NCI-H2227 (cell line): Measurements from ENCODE around the gene GPR68.

Source experiments
- DNase-seq: peaks from one replicate; lab custom pipeline; 2025; ENCODE audit not compliant: unreplicated experiment; lab: John Stamatoyannopoulos, UW

GPR68 gene, protein sequence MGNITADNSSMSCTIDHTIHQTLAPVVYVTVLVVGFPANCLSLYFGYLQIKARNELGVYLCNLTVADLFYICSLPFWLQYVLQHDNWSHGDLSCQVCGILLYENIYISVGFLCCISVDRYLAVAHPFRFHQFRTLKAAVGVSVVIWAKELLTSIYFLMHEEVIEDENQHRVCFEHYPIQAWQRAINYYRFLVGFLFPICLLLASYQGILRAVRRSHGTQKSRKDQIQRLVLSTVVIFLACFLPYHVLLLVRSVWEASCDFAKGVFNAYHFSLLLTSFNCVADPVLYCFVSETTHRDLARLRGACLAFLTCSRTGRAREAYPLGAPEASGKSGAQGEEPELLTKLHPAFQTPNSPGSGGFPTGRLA

GRCh38 chr14:91244501-91244901 lies at the start of gene GPR68:
Gene GPR68 (minus strand): TSS chr14:91244704. CDS start chr14:91235050, 9,654 bp downstream.
- peak; percentile 68 for DNase-seq

- DNase-seq, result no peak
Observed at GRCh38 chr14:91294153-91294552, 49.6 kb upstream of the GPR68 start.

DNA sequence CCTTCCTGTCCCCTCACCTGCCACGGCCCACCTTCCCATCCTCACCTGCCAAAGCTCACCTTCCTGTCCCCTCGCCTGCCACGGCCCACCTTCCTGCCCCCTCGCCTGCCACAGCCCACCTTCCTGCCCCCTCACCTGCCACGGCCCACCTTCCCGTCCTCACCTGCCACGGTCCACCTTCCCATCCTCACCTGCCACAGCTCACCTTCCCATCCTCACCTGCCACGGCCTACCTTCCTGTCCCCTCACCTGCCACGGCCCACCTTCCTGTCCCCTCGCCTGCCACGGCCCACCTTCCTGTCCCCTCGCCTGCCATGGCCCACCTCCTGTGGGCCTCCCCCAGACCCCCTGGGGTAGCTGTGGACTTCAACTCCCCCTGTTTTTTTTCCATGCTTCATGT lies 48.8 kb upstream of the GPR68 start:
- no peak for DNase-seq

GRCh38 chr14:91292491-91292890 lies 48.0 kb upstream of the GPR68 start:
- no peak for DNase-seq

DNA sequence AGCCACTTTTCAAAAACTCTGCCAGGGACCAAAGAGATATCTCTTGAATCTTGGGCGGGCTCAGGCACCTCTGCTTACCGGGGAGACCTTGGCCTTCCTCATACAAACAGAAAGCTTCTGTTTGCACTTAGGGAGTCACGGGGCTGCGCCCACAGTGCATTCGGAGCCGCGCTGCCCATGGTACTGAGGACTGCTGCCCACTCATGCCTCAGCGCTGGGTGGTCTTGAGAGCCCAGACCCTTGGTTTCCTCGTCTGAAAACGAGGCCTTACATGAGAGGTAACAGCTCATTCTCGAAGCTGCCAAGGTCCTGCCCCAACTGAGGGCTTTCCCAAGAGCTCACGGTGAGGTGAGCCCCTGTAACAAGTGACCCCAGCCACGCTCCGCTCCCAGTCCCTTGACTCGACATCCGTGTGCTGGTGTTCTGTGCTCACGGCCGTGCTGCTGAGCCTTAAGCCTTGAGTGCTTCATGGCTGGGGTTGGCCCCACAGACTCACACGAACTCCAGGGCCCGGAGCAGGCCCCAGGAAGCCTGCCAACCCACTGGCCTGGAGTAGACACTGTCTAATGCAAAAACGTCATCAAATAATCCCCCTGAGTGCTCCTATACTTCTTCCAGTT lies 47.4 kb upstream of the GPR68 start:
- no peak for DNase-seq

DNA sequence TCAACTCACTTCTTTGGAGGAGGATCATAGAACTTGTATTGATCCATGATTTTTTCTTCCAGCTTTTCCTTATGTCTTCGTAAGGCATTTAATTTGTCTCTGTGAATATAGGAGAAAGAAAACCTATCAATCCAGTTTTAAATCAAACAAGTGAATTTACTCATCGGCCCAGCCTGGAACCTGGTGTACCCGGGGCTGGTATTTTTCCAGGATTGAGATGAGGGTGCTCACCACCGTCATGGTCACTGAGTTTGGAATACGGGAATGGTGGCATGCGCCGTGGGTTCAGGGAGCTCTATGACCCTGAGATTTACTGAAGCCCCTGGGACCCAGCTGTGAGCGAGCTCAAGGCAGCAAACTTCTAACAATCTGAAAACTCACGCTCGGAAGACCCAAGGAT lies 46.5 kb upstream of the GPR68 start:
- no peak for DNase-seq

DNA sequence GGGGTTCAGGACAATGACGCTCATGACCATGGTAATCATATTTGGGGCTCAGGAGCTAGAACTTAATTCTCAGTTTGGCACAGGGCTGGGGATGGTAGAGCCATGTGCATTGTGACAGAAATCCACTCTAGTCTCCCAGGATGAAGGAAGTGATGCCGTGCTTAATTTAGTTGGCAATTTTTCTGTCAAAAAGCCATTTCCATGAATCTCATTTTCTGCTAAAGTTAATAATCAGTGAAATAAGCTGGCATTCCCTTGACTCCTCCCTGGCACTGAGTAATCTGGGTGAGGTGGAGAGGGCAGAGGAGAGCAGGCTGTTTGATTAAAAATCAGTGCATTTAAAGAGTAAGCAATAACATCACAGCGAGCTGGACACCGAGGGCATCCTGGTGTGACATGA lies 45.0 kb upstream of the GPR68 start:
- DNase-seq, result no peak

- no peak for DNase-seq
Observed at GRCh38 chr14:91288876-91289275, 44.4 kb upstream of the GPR68 start.

GRCh38 chr14:91286530-91286937 lies 42.0 kb upstream of the GPR68 start:
- peak; percentile 79 for DNase-seq

DNA sequence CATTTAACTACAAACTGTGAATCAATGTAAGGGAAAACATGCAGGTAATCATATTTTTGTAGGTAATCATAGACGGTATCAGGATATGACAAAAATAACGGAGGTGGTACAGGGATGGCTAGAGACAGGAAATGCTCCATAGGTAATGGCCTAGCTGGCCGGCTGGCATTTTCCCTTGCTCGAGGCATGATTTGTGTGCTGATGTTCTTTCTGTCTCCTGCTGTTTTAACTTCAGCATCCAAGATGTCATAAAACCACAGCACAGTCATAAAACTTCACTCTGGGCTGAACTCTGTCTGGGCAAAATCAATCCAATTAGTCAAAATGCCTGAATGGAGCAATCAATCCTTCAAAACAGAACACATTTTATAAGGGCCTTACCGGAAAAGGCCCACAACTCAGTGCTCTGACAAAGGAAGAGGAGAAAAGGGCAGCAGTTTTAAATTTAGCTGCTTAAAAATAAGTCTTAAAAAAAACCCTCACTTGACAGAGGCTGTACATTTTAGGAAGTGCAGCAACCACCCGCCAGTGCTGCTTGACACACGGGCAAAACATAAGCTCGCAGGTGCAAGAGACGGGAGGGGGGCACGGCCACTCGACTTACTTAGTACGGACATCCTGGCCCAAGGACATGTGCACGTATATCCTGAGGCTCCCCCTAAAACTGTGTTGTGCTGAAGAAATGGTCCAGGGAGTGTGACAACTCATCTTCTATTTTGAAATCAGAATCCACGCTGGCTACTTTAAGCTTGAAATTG lies 40.5 kb upstream of the GPR68 start:
- DNase-seq, result no peak

GRCh38 chr14:91284146-91284790 lies 39.8 kb upstream of the GPR68 start:
- DNase-seq, result no peak

GRCh38 chr14:91283666-91284065 lies 39.2 kb upstream of the GPR68 start:
- DNase-seq, result no peak

- no peak for DNase-seq
Observed at GRCh38 chr14:91282954-91283645, 38.6 kb upstream of the GPR68 start.

DNA sequence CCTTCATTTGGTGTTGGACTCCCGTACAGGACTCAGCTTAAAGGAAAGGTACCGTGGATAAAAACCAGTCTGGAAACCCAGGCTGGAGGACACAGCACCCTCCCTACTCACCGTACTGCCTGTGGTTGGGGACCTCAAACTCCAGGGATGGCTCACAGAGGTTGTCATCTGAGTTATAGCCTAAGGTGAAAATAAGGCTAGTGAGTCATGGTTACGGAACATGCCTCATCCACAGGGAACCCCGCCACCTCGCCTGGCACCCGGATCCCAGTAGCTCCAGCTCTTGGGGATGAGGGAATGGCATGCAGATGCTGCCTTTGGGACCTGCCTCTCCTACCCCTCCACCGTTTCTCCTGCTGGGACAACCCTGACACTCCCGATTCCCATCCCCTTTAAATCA lies 36.8 kb upstream of the GPR68 start:
- no peak for DNase-seq

- no peak for DNase-seq
Observed at GRCh38 chr14:91280129-91280528, 35.6 kb upstream of the GPR68 start.

DNA sequence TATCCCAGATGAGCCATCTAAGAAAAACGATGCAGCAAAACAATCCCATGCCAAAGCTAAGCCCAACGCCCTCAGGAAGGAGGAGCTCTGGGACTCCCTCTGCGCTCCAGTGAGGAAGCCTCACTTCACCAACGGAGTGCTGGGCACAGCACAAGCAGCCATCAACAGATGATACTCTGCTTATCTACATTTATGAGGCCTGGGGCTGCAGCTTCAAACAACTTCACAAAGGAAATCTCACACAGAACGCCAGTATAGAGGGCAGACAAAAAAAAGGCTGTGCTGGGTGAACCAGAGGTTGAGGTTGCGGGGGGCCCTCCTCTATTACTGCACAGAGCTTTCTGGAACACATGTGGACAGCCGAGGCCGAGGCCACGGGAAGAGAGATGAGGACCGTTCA lies 34.9 kb upstream of the GPR68 start:
- no peak for DNase-seq

GRCh38 chr14:91278383-91278715 lies 33.8 kb upstream of the GPR68 start:
- DNase-seq, result no peak

DNA sequence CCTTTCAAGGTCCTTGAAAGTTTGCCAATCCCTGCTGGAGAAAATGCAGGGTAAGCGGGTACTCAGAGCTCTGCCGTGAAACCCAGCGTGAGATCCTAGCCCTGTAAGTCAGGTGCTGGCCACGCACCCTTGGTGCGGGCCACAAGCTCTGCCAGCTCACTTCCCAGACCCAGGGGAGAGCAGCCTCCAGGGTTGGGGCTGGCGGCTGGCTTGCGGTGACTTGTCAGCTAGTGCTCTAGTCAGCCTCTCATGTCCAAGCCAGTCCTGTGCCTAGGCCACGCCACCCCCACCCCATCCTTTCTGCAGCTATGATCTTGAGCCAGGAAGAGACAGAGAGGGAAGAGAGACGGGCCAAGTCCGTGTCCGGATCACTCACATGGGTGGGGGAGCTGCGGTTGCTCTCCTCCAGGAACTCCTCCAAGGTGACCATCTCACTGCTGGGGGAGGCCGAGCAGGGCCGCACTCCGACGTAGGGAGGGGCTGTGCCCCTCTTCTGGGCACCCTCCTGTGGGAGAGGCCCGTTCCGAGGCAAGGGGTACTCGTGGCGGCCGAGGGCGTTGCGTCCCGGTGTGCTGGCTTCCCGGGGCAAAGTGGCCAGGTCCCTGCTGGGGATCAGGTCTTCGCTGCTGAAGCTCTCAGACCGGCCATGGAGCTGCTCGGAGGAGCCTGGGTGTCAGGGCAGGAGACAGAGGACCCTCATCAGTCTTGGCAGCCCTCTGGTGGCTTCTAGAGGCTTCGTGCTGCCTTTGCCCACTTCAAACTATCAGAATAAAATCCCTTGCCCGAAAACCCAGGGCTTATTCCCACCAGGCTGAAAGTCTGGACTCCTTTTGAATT lies 33.3 kb upstream of the GPR68 start:
- DNase-seq, result no peak

- DNase-seq, result no peak
Observed at GRCh38 chr14:91274796-91275195, 30.3 kb upstream of the GPR68 start.

GRCh38 chr14:91273885-91274273 lies 29.4 kb upstream of the GPR68 start:
- no peak for DNase-seq
